ENCODE measurements around the gene HTR7. TPM values are rescaled to one million over a fixed set of nuclear protein-coding genes. Genes with fewer than 3 reads are reported as not detected.
"Not testable (repeated sequence)": the region's sequence is repeated elsewhere in the genome, so short reads cannot be mapped to it uniquely, and the experiment has no call there.

HTR7 gene
- total RNA-seq, 1 donor from 2014 or later: 0.22 TPM

- H3K4me1 ChIP-seq; H3K4me3 ChIP-seq; H3K27me3 ChIP-seq (ENCODE audit: low read depth); H3K27ac ChIP-seq (replicated peaks); DNase-seq; H3K9me3 ChIP-seq (replicated peaks); intact Hi-C loops (cut with micrococcal nuclease): not testable (repeated sequence)
- H3K36me3 ChIP-seq: peaks cover 65% of the 10 kb centered on the region
- peak; percentile 79 for TF ChIP-seq CTCF (IDR thresholded peaks at IDR 0.05; ENCODE audit: borderline replicate concordance)
Observed at GRCh38 chr10:90880059-90880719, 22.4 kb upstream of the HTR7 start.

DNA sequence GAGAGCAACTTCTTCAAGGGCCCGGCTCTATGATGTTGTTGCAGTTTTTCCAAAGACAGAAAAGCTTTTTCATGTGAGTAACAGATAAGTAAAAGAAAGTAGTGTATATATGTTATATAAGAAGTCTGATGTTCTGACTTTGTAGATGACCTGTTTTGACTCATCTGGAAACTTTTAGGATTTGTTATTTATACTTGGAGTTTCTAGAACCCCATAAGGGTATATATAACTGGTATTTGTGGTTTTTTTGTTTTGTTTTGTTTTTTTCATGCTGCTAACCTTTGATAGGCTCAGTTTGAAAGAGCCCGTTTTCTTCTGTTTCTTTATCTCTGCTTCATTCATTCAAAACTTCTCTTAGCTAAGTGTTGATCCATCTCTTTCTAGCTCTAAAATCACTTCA, 21.2 kb upstream of the HTR7 start:
- intact Hi-C loops (cut with micrococcal nuclease): no loop called here

DNA sequence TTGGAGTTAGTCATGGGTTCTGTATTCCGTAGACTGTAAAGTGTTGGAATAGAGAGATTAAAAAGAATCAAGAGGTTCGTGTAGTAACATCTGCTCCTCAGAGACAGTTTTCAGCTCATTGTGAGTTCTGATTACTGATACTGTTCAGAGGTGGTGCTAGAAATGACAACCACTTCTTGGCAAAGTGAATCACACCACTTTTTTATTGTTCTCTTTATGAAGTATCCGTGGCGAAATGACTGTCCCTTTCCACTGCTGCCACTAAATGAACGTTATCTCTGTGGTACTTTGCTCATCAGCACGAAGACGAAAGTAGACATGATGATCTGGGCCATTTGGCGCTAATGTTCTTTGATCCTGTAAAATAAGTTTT, 14.8 kb upstream of the HTR7 start:
- DNase-seq: no peak
- H3K27ac ChIP-seq (replicated peaks): no peak overlapping the region

More for the DNA sequence above, 21.2 kb upstream of the HTR7 start:
- H3K36me3 ChIP-seq: peaks cover 65% of the 10 kb centered on the region
- no peak overlapping the region for H3K4me3 ChIP-seq
- no peaks in the 10 kb centered on the region for H3K4me1 ChIP-seq
- no peaks in the 10 kb centered on the region for H3K27me3 ChIP-seq (ENCODE audit: low read depth)
- no peak for DNase-seq
- H3K9me3 ChIP-seq (replicated peaks): no peaks in the 10 kb centered on the region
- no peak for TF ChIP-seq CTCF (IDR thresholded peaks at IDR 0.05; ENCODE audit: borderline replicate concordance)
- H3K27ac ChIP-seq (replicated peaks): no peak overlapping the region

GRCh38 chr10:90871766-90872647, 14.2 kb upstream of the HTR7 start, which contains the start of gene RPP30:
Gene RPP30 (plus strand): TSS chr10:90871974. CDS start chr10:90871987, 13 bp downstream.
- peaks cover 26% of the 10 kb centered on the region for H3K4me1 ChIP-seq
- intact Hi-C loops (cut with micrococcal nuclease): no loop called here
- peaks cover 5% of the 10 kb centered on the region for H3K9me3 ChIP-seq (replicated peaks)
- H3K36me3 ChIP-seq: peaks cover 17% of the 10 kb centered on the region
- H3K27ac ChIP-seq (replicated peaks): peak within 1 kb of the TSS; percentile 79
- peaks cover 14% of the 10 kb centered on the region for H3K27me3 ChIP-seq (ENCODE audit: low read depth)
- H3K4me3 ChIP-seq: peak within 1 kb of the TSS; percentile 89
- TF ChIP-seq CTCF (IDR thresholded peaks at IDR 0.05; ENCODE audit: borderline replicate concordance): no peak
- DNase-seq: peak; percentile 85

More for the DNA sequence above, 14.8 kb upstream of the HTR7 start:
- H3K4me3 ChIP-seq: peak overlapping the region; percentile 89
- peaks cover 5% of the 10 kb centered on the region for H3K9me3 ChIP-seq (replicated peaks)
- TF ChIP-seq CTCF (IDR thresholded peaks at IDR 0.05; ENCODE audit: borderline replicate concordance): no peak
- intact Hi-C loops (cut with micrococcal nuclease): no loop called here
- peaks cover 26% of the 10 kb centered on the region for H3K4me1 ChIP-seq
- H3K27me3 ChIP-seq (ENCODE audit: low read depth): peaks cover 11% of the 10 kb centered on the region
- peaks cover 23% of the 10 kb centered on the region for H3K36me3 ChIP-seq

GRCh38 chr10:90871279-90871765, 13.5 kb upstream of the HTR7 start:
- H3K36me3 ChIP-seq: peaks cover 10% of the 10 kb centered on the region
- peaks cover 5% of the 10 kb centered on the region for H3K9me3 ChIP-seq (replicated peaks)
- no peak for DNase-seq
- intact Hi-C loops (cut with micrococcal nuclease): no loop called here
- peaks cover 26% of the 10 kb centered on the region for H3K4me1 ChIP-seq
- peak overlapping the region; percentile 79 for H3K27ac ChIP-seq (replicated peaks)
- peak overlapping the region; percentile 89 for H3K4me3 ChIP-seq
- peaks cover 19% of the 10 kb centered on the region for H3K27me3 ChIP-seq (ENCODE audit: low read depth)
- peak; percentile 65 for TF ChIP-seq CTCF (IDR thresholded peaks at IDR 0.05; ENCODE audit: borderline replicate concordance)
